H9 (cell line): ENCODE results near the gene RTTN. TPM values are rescaled to one million over a fixed set of nuclear protein-coding genes. Genes with fewer than 3 reads are reported as not detected.

Experiments
- DNase-seq: peaks from one replicate; pipeline ENCODE4 v3.0.0-alpha.2; 2017
- H2AFZ ChIP-seq: one replicate; pipeline ENCODE4 v1.6.1; 2013; ENCODE audit warnings: mild to moderate bottlenecking, low read length, control low read depth, moderate library complexity
- H2AK5ac ChIP-seq: 2 replicates; pipeline ENCODE4 v1.6.1; 2013; ENCODE audit warnings: low read length, control low read depth, mixed read lengths; ENCODE audit not compliant: insufficient read length
- H2BK120ac ChIP-seq: one replicate; pipeline ENCODE4 v1.6.1; 2013; ENCODE audit warnings: low read depth, mild to moderate bottlenecking, low read length, control low read depth, inconsistent platforms; ENCODE audit not compliant: poor library complexity, severe bottlenecking
- H2BK12ac ChIP-seq: 2 replicates; pipeline ENCODE4 v1.6.1; 2013; ENCODE audit warnings: low read length, control low read depth, mixed read lengths, low read depth; ENCODE audit not compliant: insufficient read length
- H2BK15ac ChIP-seq: 2 replicates; pipeline ENCODE4 v1.6.1; 2013; ENCODE audit warnings: low read depth, low read length, control low read depth
- H2BK20ac ChIP-seq: one replicate; pipeline ENCODE4 v1.6.1; 2013; ENCODE audit warnings: low read depth, mild to moderate bottlenecking, low read length, control low read depth, inconsistent platforms; ENCODE audit not compliant: poor library complexity, severe bottlenecking
- H2BK5ac ChIP-seq: 2 replicates; pipeline ENCODE4 v1.6.1; 2013; ENCODE audit warnings: low read length, control low read depth, mixed read lengths; ENCODE audit not compliant: insufficient read length
- H3K14ac ChIP-seq: 2 replicates; pipeline ENCODE4 v1.6.1; 2013; ENCODE audit warnings: low read length, control low read depth; ENCODE audit not compliant: insufficient read depth
- H3K18ac ChIP-seq: 2 replicates; pipeline ENCODE4 v1.6.1; 2013; ENCODE audit warnings: low read depth, mild to moderate bottlenecking, mixed read lengths, low read length, control low read depth; ENCODE audit not compliant: insufficient read length
- H3K23ac ChIP-seq: 2 replicates; pipeline ENCODE4 v1.6.1; 2013; ENCODE audit warnings: low read length, control low read depth, mixed read lengths, low read depth; ENCODE audit not compliant: insufficient read length
- H3K23me2 ChIP-seq: 2 replicates; pipeline ENCODE4 v1.6.1; 2013; ENCODE audit warnings: low read depth, mild to moderate bottlenecking, mixed read lengths, low read length, control low read depth; ENCODE audit not compliant: insufficient read length, poor library complexity, severe bottlenecking
- H3K27ac ChIP-seq: 2 replicates; pipeline ENCODE4 v1.5.1; 2013; ENCODE audit warnings: low read length, control low read depth, mixed read lengths, low read depth; ENCODE audit not compliant: insufficient read length
- H3K27me3 ChIP-seq: 2 replicates; pipeline ENCODE4 v1.6.1; 2013; ENCODE audit warnings: low read length, control low read depth, inconsistent platforms; ENCODE audit not compliant: insufficient read depth
- H3K4ac ChIP-seq: 2 replicates; pipeline ENCODE4 v1.6.1; 2013; ENCODE audit warnings: low read depth, mild to moderate bottlenecking, control low read depth, inconsistent platforms, low read length, moderate library complexity
- H3K4me1 ChIP-seq: 2 replicates; pipeline ENCODE4 v1.6.1; 2013; ENCODE audit warnings: low read length, control low read depth, inconsistent platforms; ENCODE audit not compliant: insufficient read depth
- H3K4me2 ChIP-seq: 2 replicates; pipeline ENCODE4 v1.6.1; 2013; ENCODE audit warnings: low read length, control low read depth, mixed read lengths; ENCODE audit not compliant: insufficient read length, insufficient read depth
- H3K56ac ChIP-seq: 2 replicates; pipeline ENCODE4 v1.6.1; 2013; ENCODE audit warnings: low read depth, mild to moderate bottlenecking, mixed read lengths, low read length, control low read depth; ENCODE audit not compliant: insufficient read length
- H3K79me1 ChIP-seq: 2 replicates; pipeline ENCODE4 v1.6.1; 2013; ENCODE audit warnings: low read depth, mild to moderate bottlenecking, moderate library complexity, low read length, control low read depth, inconsistent platforms; ENCODE audit not compliant: insufficient read depth, poor library complexity, severe bottlenecking
- H3K79me2 ChIP-seq: 2 replicates; pipeline ENCODE4 v1.6.1; 2013; ENCODE audit warnings: low read length, control low read depth, inconsistent platforms; ENCODE audit not compliant: insufficient read depth
- H3K9ac ChIP-seq: 2 replicates; pipeline ENCODE4 v1.6.1; 2013; ENCODE audit warnings: low read length, control low read depth, mixed read lengths; ENCODE audit not compliant: insufficient read length; ENCODE audit errors: extremely low read depth
- H3K9me3 ChIP-seq: one replicate; pipeline ENCODE4 v1.6.1; 2013; ENCODE audit warnings: low read depth, low read length, inconsistent platforms; ENCODE audit not compliant: control insufficient read depth
- H3T11ph ChIP-seq: one replicate; pipeline ENCODE4 v1.6.1; 2013; ENCODE audit warnings: mild to moderate bottlenecking, low read length, control low read depth, inconsistent platforms
- H4K20me1 ChIP-seq: one replicate; pipeline ENCODE4 v1.6.1; 2013; ENCODE audit not compliant: control insufficient read depth, insufficient read length, insufficient read depth
- H4K5ac ChIP-seq: 2 replicates; pipeline ENCODE4 v1.6.1; 2013; ENCODE audit warnings: low read depth, mild to moderate bottlenecking, mixed read lengths, low read length, control low read depth; ENCODE audit not compliant: insufficient read length
- H4K8ac ChIP-seq: replicated peaks from 2 replicates; pipeline ENCODE4 v1.6.1; 2013; ENCODE audit warnings: low read length, control low read depth, mixed read lengths, low read depth; ENCODE audit not compliant: insufficient read length
- H4K91ac ChIP-seq: 2 replicates; pipeline ENCODE4 v1.6.1; 2013; ENCODE audit warnings: low read depth, mild to moderate bottlenecking, moderate library complexity, mixed read lengths, low read length, control low read depth; ENCODE audit not compliant: insufficient read length
- H3K27ac Mint-ChIP-seq, 3 experiments: 2 replicates in 2 of 3; 3 replicates in 1 of 3; pipeline ENCODE4 v1.8.0; 2020 to 2021; ENCODE audit warnings: mixed read lengths in 3 of 3, mild to moderate bottlenecking in 1 of 3, moderate library complexity in 1 of 3
- H3K27me3 Mint-ChIP-seq: 2 replicates; pipeline ENCODE4 v1.8.0; 2021; ENCODE audit warnings: low read depth, mild to moderate bottlenecking, moderate library complexity, mixed read lengths
- H3K36me3 Mint-ChIP-seq, 3 experiments: 2 replicates in 2 of 3; 3 replicates in 1 of 3; pipeline ENCODE4 v1.8.0; 2020 to 2021; ENCODE audit warnings: low read depth in 3 of 3, mixed read lengths in 3 of 3; ENCODE audit not compliant: insufficient read depth in 1 of 3
- H3K4me1 Mint-ChIP-seq, 2 experiments: 2 replicates each; pipeline ENCODE4 v1.8.0; 2020; ENCODE audit warnings: mixed read lengths in 2 of 2
- H3K4me3 Mint-ChIP-seq, 2 experiments: 2 replicates in 1 of 2; 3 replicates in 1 of 2; pipeline ENCODE4 v1.8.0; 2020 to 2021; ENCODE audit warnings: mild to moderate bottlenecking in 2 of 2, mixed read lengths in 2 of 2, moderate library complexity in 1 of 2
- H3K9me3 Mint-ChIP-seq, 2 experiments: 2 replicates in 1 of 2; 3 replicates in 1 of 2; pipeline ENCODE4 v1.8.0; 2020; ENCODE audit warnings: mild to moderate bottlenecking in 2 of 2, mixed read lengths in 2 of 2, moderate library complexity in 1 of 2
- WGBS: extraction: QIAGEN DNeasy Blood & Tissue Kit; methylation state at CpG from one replicate; pipeline ENCODE4 v1.1.7; 2013; ENCODE audit warnings: missing lambda C conversion rate, low lambda C conversion rate, mixed read lengths; ENCODE audit not compliant: insufficient read length; ENCODE audit errors: extremely low coverage; 5-methylcytosine and 5-hydroxymethylcytosine counted together
- total RNA-seq: library from RNA; stranded (reverse); gene quantifications from 2 replicates; pipeline ENCODE4 v1.2.1, GENCODE V29; 2021
- TF ChIP-seq, protein P1 (sequence below): fragments of 200-600 bp; sonication (generic); conservative IDR thresholded peaks from 3 replicates; pipeline ENCODE4 v1.8.0; 2021; ENCODE audit warnings: antibody characterized with exemption, mild to moderate bottlenecking

Gene RTTN
- total RNA-seq, 1 experiment from 2014 or later = 17.6 TPM

DNA sequence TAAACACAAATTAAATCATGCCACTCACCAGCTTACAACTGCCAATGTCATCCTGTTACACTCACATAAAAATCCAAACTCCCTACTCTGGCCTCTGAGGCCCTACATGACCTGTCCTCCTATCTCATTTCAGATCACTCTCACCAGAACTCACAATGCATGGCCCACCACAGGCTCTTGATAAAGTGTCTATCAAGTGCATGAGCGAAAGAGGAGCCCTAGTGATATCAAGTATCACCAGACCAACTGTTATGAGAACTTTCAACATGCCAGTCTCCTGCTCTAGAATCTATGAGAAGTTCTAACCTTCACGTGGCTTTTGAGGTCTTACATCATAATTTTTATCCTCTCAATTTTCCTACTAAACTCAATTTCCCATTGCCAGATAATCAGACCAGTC is 181.4 kb downstream of the RTTN start:
- no peaks in the 10 kb centered on the region for H4K20me1 ChIP-seq
- no peak overlapping the region for H4K5ac ChIP-seq
- no peak overlapping the region for H3K9ac ChIP-seq
- no peaks in the 10 kb centered on the region for H3K79me1 ChIP-seq
- Mint-ChIP-seq H3K4me1 (peaks cover 6% of the 10 kb centered on the region in 2 experiments), H3K4me3 (no peak overlapping the region), H3K9me3 (no peaks in the 10 kb centered on the region), H3K36me3 (peaks cover 5 to 19% (median 14%) of the 10 kb centered on the region in 3 experiments; a peak in 6 of 7 replicates), H3K27ac (no peak overlapping the region), H3K27me3 (no peaks in the 10 kb centered on the region)
- H2BK15ac ChIP-seq = no peak overlapping the region
- no peak overlapping the region for H2AFZ ChIP-seq
- no peaks in the 10 kb centered on the region for H3K27me3 ChIP-seq
- no peak overlapping the region for H2BK5ac ChIP-seq
- H3K79me2 ChIP-seq = no peaks in the 10 kb centered on the region
- H3T11ph ChIP-seq = no peak overlapping the region
- H3K56ac ChIP-seq = no peak overlapping the region
- H3K23me2 ChIP-seq = no peaks in the 10 kb centered on the region
- H3K27ac ChIP-seq = no peak overlapping the region
- DNase-seq = no peak
- no peaks in the 10 kb centered on the region for H3K9me3 ChIP-seq
- no peak overlapping the region for H2BK120ac ChIP-seq
- H3K23ac ChIP-seq = no peak overlapping the region
- no peak overlapping the region for H2AK5ac ChIP-seq
- H4K8ac ChIP-seq = no peak overlapping the region
- H3K18ac ChIP-seq = no peak overlapping the region
- no CpG with 5 or more reads among the region's 2 CpGs for WGBS
- no peak overlapping the region for H2BK12ac ChIP-seq
- TF ChIP-seq, protein P1, sequence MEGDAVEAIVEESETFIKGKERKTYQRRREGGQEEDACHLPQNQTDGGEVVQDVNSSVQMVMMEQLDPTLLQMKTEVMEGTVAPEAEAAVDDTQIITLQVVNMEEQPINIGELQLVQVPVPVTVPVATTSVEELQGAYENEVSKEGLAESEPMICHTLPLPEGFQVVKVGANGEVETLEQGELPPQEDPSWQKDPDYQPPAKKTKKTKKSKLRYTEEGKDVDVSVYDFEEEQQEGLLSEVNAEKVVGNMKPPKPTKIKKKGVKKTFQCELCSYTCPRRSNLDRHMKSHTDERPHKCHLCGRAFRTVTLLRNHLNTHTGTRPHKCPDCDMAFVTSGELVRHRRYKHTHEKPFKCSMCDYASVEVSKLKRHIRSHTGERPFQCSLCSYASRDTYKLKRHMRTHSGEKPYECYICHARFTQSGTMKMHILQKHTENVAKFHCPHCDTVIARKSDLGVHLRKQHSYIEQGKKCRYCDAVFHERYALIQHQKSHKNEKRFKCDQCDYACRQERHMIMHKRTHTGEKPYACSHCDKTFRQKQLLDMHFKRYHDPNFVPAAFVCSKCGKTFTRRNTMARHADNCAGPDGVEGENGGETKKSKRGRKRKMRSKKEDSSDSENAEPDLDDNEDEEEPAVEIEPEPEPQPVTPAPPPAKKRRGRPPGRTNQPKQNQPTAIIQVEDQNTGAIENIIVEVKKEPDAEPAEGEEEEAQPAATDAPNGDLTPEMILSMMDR = no peak
- H3K14ac ChIP-seq = no peak overlapping the region
- no peak overlapping the region for H3K4ac ChIP-seq
- no peak overlapping the region for H3K4me2 ChIP-seq
- no peaks in the 10 kb centered on the region for H3K4me1 ChIP-seq
- H4K91ac ChIP-seq = no peak overlapping the region
- H2BK20ac ChIP-seq = no peak overlapping the region
